T-cell (primary cell): ENCODE measurements around the gene TTC7B. TPM values are rescaled to one million over a fixed set of nuclear protein-coding genes. Genes with fewer than 3 reads are reported as not detected.
"Not testable (repeated sequence)": the region's sequence is repeated elsewhere in the genome, so short reads cannot be mapped to it uniquely, and the experiment has no call there.

ENCODE experiments used
- ATAC-seq, 4 experiments: fragments of 200-7000 bp in 3 of 4; fragments of 150-1000 bp in 1 of 4; cut with Tn5 transposase; replicated peaks in 1 of 4; 1 replicate in 3 of 4; 2 replicates in 1 of 4; pipeline ENCODE4 v1.10.0; 2021; ENCODE audit warnings: moderate library complexity in 3 of 4, mild to moderate bottlenecking in 2 of 4, moderate number of reproducible peaks in 1 of 4
- CTCF ChIA-PET, 2 donors: fragments of 300-600 bp; sonication (Branson Sonifier 250); formaldehyde crosslinking; loops; one replicate each; lab custom pipeline; 2022; ENCODE audit warnings: antibody characterized with exemption in 2 of 2; lab: Charles Lee
- POLR2A ChIA-PET, 2 donors: fragments of 300-600 bp; sonication (Branson Sonifier 250); formaldehyde crosslinking; loops; one replicate each; lab custom pipeline; 2022; ENCODE audit warnings: antibody characterized with exemption in 2 of 2; lab: Charles Lee
- DNase-seq, 35 experiments: peaks; one replicate each; pipeline versions ENCODE4 v3.0.0 to v3.0.0-alpha.2; 2013 to 2023
- H3K27ac ChIP-seq: one replicate; pipeline ENCODE4 v1.5.1; 2013; ENCODE audit warnings: low read length
- H3K27me3 ChIP-seq, 2 experiments: replicated peaks in 1 of 2; 1 replicate in 1 of 2; 2 replicates in 1 of 2; pipeline versions ENCODE4 v1.6.1 to v1.7.0; 2013; ENCODE audit warnings: low read length in 1 of 2, mixed read lengths in 1 of 2; ENCODE audit not compliant: control insufficient read depth in 2 of 2, insufficient read depth in 2 of 2; ENCODE audit errors: extremely low read depth in 1 of 2
- H3K36me3 ChIP-seq, 2 donors: 1 replicate in 1 of 2; 2 replicates in 1 of 2; pipeline versions ENCODE4 v1.6.1 to v1.7.0; 2013; ENCODE audit warnings: low read length in 1 of 2; ENCODE audit not compliant: control insufficient read depth in 2 of 2, insufficient read depth in 1 of 2; ENCODE audit errors: extremely low read depth in 1 of 2
- H3K4me1 ChIP-seq, 2 experiments: 1 replicate in 1 of 2; 2 replicates in 1 of 2; pipeline versions ENCODE4 v1.6.1 to v1.7.0; 2013; ENCODE audit warnings: low read length in 2 of 2, mixed read lengths in 1 of 2; ENCODE audit not compliant: insufficient read depth in 2 of 2, control insufficient read depth in 1 of 2; ENCODE audit errors: extremely low read depth in 1 of 2
- H3K4me3 ChIP-seq, 2 donors: 1 replicate in 1 of 2; 2 replicates in 1 of 2; pipeline versions ENCODE4 v1.5.1 to v1.7.0; 2013; ENCODE audit warnings: mild to moderate bottlenecking in 2 of 2, low read length in 1 of 2, moderate library complexity in 1 of 2; ENCODE audit not compliant: control insufficient read depth in 1 of 2; ENCODE audit errors: extremely low read depth in 1 of 2
- H3K9me3 ChIP-seq: 2 replicates; pipeline ENCODE4 v1.7.0; 2013
- H3K27ac Mint-ChIP-seq, 2 donors: one replicate each; pipeline ENCODE4 v1.8.0; 2020 to 2021; ENCODE audit warnings: mild to moderate bottlenecking in 2 of 2, mixed read lengths in 2 of 2
- H3K27me3 Mint-ChIP-seq, 2 donors: one replicate each; pipeline ENCODE4 v1.8.0; 2021 to 2022; ENCODE audit warnings: mixed read lengths in 2 of 2
- H3K36me3 Mint-ChIP-seq: one replicate; pipeline ENCODE4 v1.8.0; 2021; ENCODE audit warnings: mixed read lengths
- H3K4me1 Mint-ChIP-seq, 3 donors: one replicate each; pipeline ENCODE4 v1.8.0; 2020 to 2022; ENCODE audit warnings: mixed read lengths in 3 of 3, mild to moderate bottlenecking in 1 of 3
- H3K4me3 Mint-ChIP-seq, 3 donors: one replicate each; pipeline ENCODE4 v1.8.0; 2020 to 2022; ENCODE audit warnings: mild to moderate bottlenecking in 3 of 3, mixed read lengths in 3 of 3, moderate library complexity in 3 of 3
- H3K9me3 Mint-ChIP-seq, 3 donors: one replicate each; pipeline ENCODE4 v1.8.0; 2020 to 2022; ENCODE audit warnings: mixed read lengths in 3 of 3
- WGBS: methylation state at CpG from one replicate; pipeline ENCODE4 v1.1.5; 2013; ENCODE audit warnings: missing lambda C conversion rate; ENCODE audit not compliant: insufficient coverage; 5-methylcytosine and 5-hydroxymethylcytosine counted together
- total RNA-seq, 35 experiments: library from RNA in 6 of 35; stranded (reverse) in 6 of 35; fragments of 120-200 nt in 1 of 35; gene quantifications; one replicate each; pipeline versions ENCODE4 v1.2.1 to v1.2.4 and lab custom pipeline; 2013 to 2026

TTC7B gene, protein sequence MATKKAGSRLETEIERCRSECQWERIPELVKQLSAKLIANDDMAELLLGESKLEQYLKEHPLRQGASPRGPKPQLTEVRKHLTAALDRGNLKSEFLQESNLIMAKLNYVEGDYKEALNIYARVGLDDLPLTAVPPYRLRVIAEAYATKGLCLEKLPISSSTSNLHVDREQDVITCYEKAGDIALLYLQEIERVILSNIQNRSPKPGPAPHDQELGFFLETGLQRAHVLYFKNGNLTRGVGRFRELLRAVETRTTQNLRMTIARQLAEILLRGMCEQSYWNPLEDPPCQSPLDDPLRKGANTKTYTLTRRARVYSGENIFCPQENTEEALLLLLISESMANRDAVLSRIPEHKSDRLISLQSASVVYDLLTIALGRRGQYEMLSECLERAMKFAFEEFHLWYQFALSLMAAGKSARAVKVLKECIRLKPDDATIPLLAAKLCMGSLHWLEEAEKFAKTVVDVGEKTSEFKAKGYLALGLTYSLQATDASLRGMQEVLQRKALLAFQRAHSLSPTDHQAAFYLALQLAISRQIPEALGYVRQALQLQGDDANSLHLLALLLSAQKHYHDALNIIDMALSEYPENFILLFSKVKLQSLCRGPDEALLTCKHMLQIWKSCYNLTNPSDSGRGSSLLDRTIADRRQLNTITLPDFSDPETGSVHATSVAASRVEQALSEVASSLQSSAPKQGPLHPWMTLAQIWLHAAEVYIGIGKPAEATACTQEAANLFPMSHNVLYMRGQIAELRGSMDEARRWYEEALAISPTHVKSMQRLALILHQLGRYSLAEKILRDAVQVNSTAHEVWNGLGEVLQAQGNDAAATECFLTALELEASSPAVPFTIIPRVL
- total RNA-seq (1 to 10 TPM; 1.5 to 2.6 (median 1.7) TPM), total RNA-seq (lab: John Stamatoyannopoulos, UW) (0.44 to 3.5 (median 0.99) reads per million in 29 experiments)
- total RNA-seq (2013) = 0.63 TPM

DNA sequence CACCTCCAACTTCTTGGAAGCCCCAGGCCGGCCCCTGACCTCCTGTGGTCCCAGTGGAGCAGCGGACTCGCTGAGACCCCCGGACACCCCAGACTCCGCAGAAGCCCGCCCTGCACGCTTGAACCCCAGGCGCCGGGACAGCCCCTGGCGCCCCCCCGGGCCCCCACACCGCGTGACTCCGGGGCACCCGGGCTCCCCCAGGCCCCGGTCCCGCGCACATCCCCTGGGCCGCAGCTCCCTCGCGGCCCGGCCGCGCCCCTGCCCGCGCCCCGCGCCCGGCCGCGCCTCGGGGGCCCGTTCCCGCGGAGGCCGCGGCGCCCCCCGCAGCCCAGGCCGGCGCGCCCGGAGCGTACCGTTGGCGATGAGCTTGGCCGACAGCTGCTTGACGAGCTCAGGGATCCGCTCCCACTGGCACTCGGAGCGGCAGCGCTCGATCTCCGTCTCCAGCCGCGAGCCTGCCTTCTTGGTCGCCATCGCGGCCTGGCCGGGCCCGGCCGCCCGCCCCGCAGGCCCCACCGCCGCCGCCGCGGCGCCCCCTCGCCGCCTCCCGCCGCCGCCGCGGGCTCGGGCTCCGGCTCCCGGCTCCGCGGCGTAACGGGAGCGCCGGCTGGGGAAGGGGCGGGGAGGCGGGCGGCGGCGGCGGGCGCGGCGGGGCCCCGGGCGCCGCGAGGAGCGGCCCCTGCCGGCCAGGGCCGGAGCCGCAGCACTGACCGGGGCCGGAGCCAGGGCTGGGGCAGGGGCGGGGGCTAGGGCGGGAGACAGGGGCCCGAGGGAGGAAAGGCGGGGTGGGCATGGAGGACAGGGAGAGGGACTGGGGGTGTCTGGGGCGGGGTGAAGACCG, at the start of gene TTC7B:
TSS of gene TTC7B (minus strand) at position 609 of the 841 bp plus-strand sequence. CDS start at position 474, 135 bp downstream.
- POLR2A ChIA-PET = no interaction called here
- Histone ChIP-seq H3K4me1 (peaks cover 0 to 18% of the 10 kb centered on the region in 2 experiments), H3K36me3 (no peaks in the 10 kb centered on the region), H3K27ac (no peak within 1 kb of the TSS), H3K4me3 (peak within 1 kb of the TSS; percentile 28 to 30), H3K27me3 (peaks cover 0 to 19% of the 10 kb centered on the region in 2 experiments), H3K9me3 (no peaks in the 10 kb centered on the region)
- WGBS = 4% methylated on average over 80 of the region's 111 CpGs
- peak in 14 of 35 experiments; percentile 7 to 58 (median 24) for DNase-seq
- CTCF ChIA-PET = interaction anchor here in 1 of 2 donors (2.1 kb wide), 1 partner anchor 57 kb away, joined by 7 read pairs; no protein-coding TSS in a partner anchor
- no peaks in the 10 kb centered on the region for H3K9me3 Mint-ChIP-seq
- peaks cover 6 to 14% (median 11%) of the 10 kb centered on the region in 3 donors for H3K4me1 Mint-ChIP-seq
- H3K27me3 Mint-ChIP-seq = peaks cover 4 to 5% of the 10 kb centered on the region in 2 donors
- ATAC-seq = peak; percentile 57 to 81 (median 69)
- H3K4me3 Mint-ChIP-seq = peak within 1 kb of the TSS; percentile 69 to 72 (median 70)
- H3K27ac Mint-ChIP-seq = peak within 1 kb of the TSS in 1 of 2 donors; percentile 53
- H3K36me3 Mint-ChIP-seq = no peaks in the 10 kb centered on the region

DNA sequence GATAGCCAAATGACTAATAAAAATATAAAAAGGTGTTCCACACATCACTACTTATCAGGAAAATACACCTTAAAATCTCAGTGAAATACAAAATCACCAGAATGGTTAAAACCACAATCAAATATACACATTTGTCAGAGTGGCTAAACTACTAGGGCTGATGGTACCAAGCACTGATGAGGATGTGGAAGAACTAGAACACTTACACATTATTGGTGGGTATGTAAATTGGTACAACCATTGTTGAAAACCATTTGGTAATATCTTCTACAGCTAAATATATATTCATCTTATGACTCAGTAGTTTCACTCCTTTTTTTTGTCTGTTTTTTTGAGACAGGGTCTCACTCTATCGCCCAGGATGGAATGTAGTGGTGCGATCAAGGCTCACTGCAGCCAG, 48.5 kb upstream of the TTC7B start:
- CTCF ChIA-PET = no interaction called here
- no peak for ATAC-seq
- Mint-ChIP-seq H3K9me3 (no peaks in the 10 kb centered on the region), H3K4me3 (no peak overlapping the region), H3K27me3 (no peaks in the 10 kb centered on the region), H3K4me1 (no peaks in the 10 kb centered on the region), H3K36me3 (peaks cover 22% of the 10 kb centered on the region), H3K27ac (no peak overlapping the region)
- POLR2A ChIA-PET = no interaction called here
- no peak for DNase-seq
- Histone ChIP-seq H3K4me3 (no peak overlapping the region), H3K27ac (no peak overlapping the region), H3K9me3 (no peaks in the 10 kb centered on the region), H3K36me3 (peaks cover 0 to 2% of the 10 kb centered on the region in 2 donors), H3K4me1 (no peaks in the 10 kb centered on the region), H3K27me3 (no peaks in the 10 kb centered on the region)
- no CpG with 5 or more reads among the region's 2 CpGs for WGBS

DNA sequence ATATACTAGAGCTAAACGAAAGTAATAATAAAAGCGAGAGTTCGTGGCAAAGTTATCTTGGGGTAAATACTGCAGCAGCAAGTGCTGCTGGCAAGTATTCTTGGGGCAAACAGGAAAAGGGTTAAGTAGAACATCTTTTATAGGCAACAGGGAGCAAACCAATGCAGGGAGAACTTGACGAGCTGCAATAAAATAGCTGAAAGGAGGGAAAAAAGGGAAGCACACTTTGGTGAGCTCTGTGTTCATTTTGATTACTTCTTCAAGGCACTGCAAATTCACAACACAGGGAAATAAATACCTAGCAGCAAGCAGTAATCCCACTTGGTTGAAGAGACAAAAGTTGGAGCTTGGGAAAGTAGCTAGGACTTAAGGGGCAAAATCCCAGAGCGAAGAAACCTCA, 42.3 kb upstream of the TTC7B start:
- Histone ChIP-seq H3K27ac (no peak overlapping the region), H3K36me3 (no peaks in the 10 kb centered on the region), H3K9me3 (no peaks in the 10 kb centered on the region), H3K4me1 (no peaks in the 10 kb centered on the region), H3K4me3 (no peak overlapping the region), H3K27me3 (no peaks in the 10 kb centered on the region)
- no peak overlapping the region for H3K27ac Mint-ChIP-seq
- H3K9me3 Mint-ChIP-seq = no peaks in the 10 kb centered on the region
- no peak overlapping the region for H3K4me3 Mint-ChIP-seq
- H3K36me3 Mint-ChIP-seq = peaks cover 32% of the 10 kb centered on the region
- ChIA-PET POLR2A (no interaction called here), CTCF (interaction anchor here in 1 of 2 donors (0.6 kb wide), 1 partner anchor 300 kb away, joined by 3 read pairs; no protein-coding TSS in a partner anchor)
- no peak for DNase-seq
- no peaks in the 10 kb centered on the region for H3K27me3 Mint-ChIP-seq
- no peak for ATAC-seq
- H3K4me1 Mint-ChIP-seq = no peaks in the 10 kb centered on the region
- 73% methylated on average over 4 of the region's 5 CpGs for WGBS

DNA sequence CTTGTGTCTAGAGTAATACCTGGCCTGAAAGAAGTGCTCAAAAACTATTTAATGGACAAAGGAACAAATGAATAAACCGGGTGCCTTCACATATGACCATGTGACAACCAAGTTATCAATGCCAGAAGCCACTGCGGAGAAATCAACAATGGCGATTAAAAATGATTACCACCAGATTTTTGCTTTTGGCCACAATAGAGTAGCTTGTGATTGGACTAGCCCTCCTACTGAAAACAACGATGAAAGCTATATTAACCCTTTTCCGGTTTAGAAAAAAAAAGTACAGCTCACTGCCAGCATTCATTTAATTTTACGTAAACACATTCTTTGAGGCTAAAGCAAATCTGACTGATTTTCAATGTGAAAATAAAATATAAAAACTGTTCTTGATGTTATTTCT, 41.6 kb upstream of the TTC7B start:
- ChIA-PET CTCF (interaction anchor here in 1 of 2 donors (0.6 kb wide), 1 partner anchor 301 kb away, joined by 3 read pairs; no protein-coding TSS in a partner anchor), POLR2A (no interaction called here)
- Mint-ChIP-seq H3K27ac (no peak overlapping the region), H3K9me3 (no peaks in the 10 kb centered on the region), H3K4me1 (no peaks in the 10 kb centered on the region), H3K4me3 (no peak overlapping the region), H3K27me3 (no peaks in the 10 kb centered on the region), H3K36me3 (peaks cover 32% of the 10 kb centered on the region)
- ATAC-seq = no peak
- Histone ChIP-seq H3K27me3 (no peaks in the 10 kb centered on the region), H3K36me3 (no peaks in the 10 kb centered on the region), H3K4me1 (no peaks in the 10 kb centered on the region), H3K4me3 (no peak overlapping the region), H3K9me3 (no peaks in the 10 kb centered on the region), H3K27ac (no peak overlapping the region)
- WGBS = 100% methylated on average over 4 of the region's 6 CpGs
- no peak for DNase-seq

DNA sequence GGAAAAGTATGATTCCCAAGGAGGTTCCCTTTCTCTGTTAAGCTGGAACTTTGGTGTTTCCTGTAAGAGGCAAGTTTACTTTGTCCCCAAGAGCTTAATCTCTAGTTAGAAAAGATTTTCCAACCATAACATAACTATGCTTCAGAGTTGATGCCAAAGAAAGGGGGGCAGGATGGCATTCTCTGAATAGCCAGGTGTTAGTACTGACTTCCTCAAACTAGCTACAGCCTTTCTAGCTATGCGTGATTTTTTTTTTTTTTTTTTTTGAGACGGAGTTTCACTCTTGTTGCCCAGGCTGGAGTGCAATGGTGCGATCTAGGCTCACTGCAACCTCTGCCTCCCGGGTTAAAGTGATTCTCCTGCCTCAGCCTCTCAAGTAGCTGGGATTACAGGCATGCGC, 39.9 kb upstream of the TTC7B start:
- ATAC-seq, H3K27me3 Mint-ChIP-seq, H3K4me3 Mint-ChIP-seq, CTCF ChIA-PET, H3K4me1 Mint-ChIP-seq, H3K27ac ChIP-seq, H3K27me3 ChIP-seq, H3K9me3 Mint-ChIP-seq, H3K27ac Mint-ChIP-seq, H3K9me3 ChIP-seq, H3K36me3 ChIP-seq, H3K4me1 ChIP-seq, DNase-seq, H3K4me3 ChIP-seq: not testable (repeated sequence)
- no CpG with 5 or more reads among the region's 5 CpGs for WGBS
- peaks cover 22% of the 10 kb centered on the region for H3K36me3 Mint-ChIP-seq
- POLR2A ChIA-PET = interaction anchor here in 1 of 2 donors (0.5 to 0.7 kb wide), 3 partner anchors 9 to 464 kb away, joined by 4 to 6 read pairs (median 4); no protein-coding TSS in a partner anchor
